ENCODE measurements around the gene FGF12.

FGF12 gene

DNA sequence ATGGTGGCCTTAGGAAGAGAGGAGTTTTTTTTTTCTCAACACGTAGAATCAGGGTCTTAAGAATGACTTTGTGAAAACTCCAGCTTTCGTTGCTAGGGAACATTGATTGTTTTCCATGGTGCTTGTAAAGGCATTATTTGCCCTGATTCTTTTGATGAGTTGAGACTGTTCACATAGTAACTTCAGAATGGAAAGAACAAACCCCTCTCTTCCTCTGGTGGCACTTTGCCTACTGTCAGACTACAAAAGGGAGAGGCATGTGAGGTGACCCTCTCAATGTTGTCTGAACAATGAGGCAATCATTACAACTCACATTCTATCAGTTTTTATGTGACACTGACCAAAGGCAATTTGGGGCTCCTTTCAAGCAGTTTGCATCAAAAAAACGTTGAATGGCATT lies 477.8 kb downstream of the FGF12 start:
- Histone ChIP-seq H4K8ac (ENCODE audit: low read length) (no peak overlapping the region), H2BK5ac (ENCODE audit: low read depth, low read length, poor library complexity, severe bottlenecking) (no peak overlapping the region), H3K9me3 (ENCODE audit: control insufficient read depth, low read length) (no peaks in the 10 kb centered on the region), H2AK5ac (ENCODE audit: low read length, severe bottlenecking) (no peak overlapping the region), H3K18ac (ENCODE audit: low read depth in 1 of 2, low read length in 2 of 2) (no peak overlapping the region), H3K4me1 (ENCODE audit: control insufficient read depth, insufficient read depth, low read depth, low read length) (no peaks in the 10 kb centered on the region), H2BK15ac (ENCODE audit: low read depth, poor library complexity, severe bottlenecking) (no peak overlapping the region), H3K27ac (ENCODE audit: low read length, poor library complexity, severe bottlenecking) (no peak overlapping the region), H4K91ac (ENCODE audit: low read length) (no peak overlapping the region), H3K14ac (ENCODE audit: low read length in 2 of 2) (no peak overlapping the region), H3K23ac (ENCODE audit: low read length in 2 of 2) (no peak overlapping the region), H2BK12ac (ENCODE audit: low read length in 2 of 2) (no peak overlapping the region), H3K36me3 (ENCODE audit: control insufficient read depth in 1 of 2, insufficient read depth in 2 of 2, low read depth in 1 of 2, low read length in 2 of 2) (no peaks in the 10 kb centered on the region), H2BK120ac (ENCODE audit: low read depth, low read length) (no peak overlapping the region), H2AFZ (ENCODE audit: low read depth, low read length) (no peak overlapping the region), H3K4ac (ENCODE audit: low read depth in 1 of 2, low read length in 2 of 2) (no peak overlapping the region), H3K79me1 (replicated peaks; ENCODE audit: low read length, poor library complexity, severe bottlenecking) (no peaks in the 10 kb centered on the region), H3K4me3 (ENCODE audit: insufficient read depth in 1 of 2, low read depth in 1 of 2, low read length in 2 of 2) (no peak overlapping the region), H3K4me2 (ENCODE audit: low read length, poor library complexity, severe bottlenecking) (no peak overlapping the region), H3K9ac (ENCODE audit: low read length) (no peak overlapping the region), H3K27me3 (ENCODE audit: control insufficient read depth in 1 of 2, insufficient read depth in 1 of 2, low read length in 2 of 2) (no peaks in the 10 kb centered on the region)
- WGBS: 93% methylated on average over 2 of the region's 3 CpGs
- no peak for DNase-seq

GRCh38 chr3:192246847-192247559 lies 480.3 kb downstream of the FGF12 start:
- Histone ChIP-seq H3K9ac (ENCODE audit: low read length) (no peak overlapping the region), H4K8ac (ENCODE audit: low read length) (no peak overlapping the region), H3K36me3 (ENCODE audit: control insufficient read depth in 1 of 2, insufficient read depth in 2 of 2, low read depth in 1 of 2, low read length in 2 of 2) (no peaks in the 10 kb centered on the region), H2BK120ac (ENCODE audit: low read depth, low read length) (no peak overlapping the region), H2AK5ac (ENCODE audit: low read length, severe bottlenecking) (no peak overlapping the region), H3K14ac (ENCODE audit: low read length in 2 of 2) (no peak overlapping the region), H2AFZ (ENCODE audit: low read depth, low read length) (no peak overlapping the region), H3K18ac (ENCODE audit: low read depth in 1 of 2, low read length in 2 of 2) (no peak overlapping the region), H4K91ac (ENCODE audit: low read length) (no peak overlapping the region), H3K27ac (ENCODE audit: low read length, poor library complexity, severe bottlenecking) (no peak overlapping the region), H3K4ac (ENCODE audit: low read depth in 1 of 2, low read length in 2 of 2) (no peak overlapping the region), H3K4me3 (ENCODE audit: insufficient read depth in 1 of 2, low read depth in 1 of 2, low read length in 2 of 2) (no peak overlapping the region), H2BK15ac (ENCODE audit: low read depth, poor library complexity, severe bottlenecking) (no peak overlapping the region), H3K27me3 (ENCODE audit: control insufficient read depth in 1 of 2, insufficient read depth in 1 of 2, low read length in 2 of 2) (no peaks in the 10 kb centered on the region), H3K23ac (ENCODE audit: low read length in 2 of 2) (no peak overlapping the region), H2BK5ac (ENCODE audit: low read depth, low read length, poor library complexity, severe bottlenecking) (no peak overlapping the region), H3K4me1 (ENCODE audit: control insufficient read depth, insufficient read depth, low read depth, low read length) (no peaks in the 10 kb centered on the region), H3K4me2 (ENCODE audit: low read length, poor library complexity, severe bottlenecking) (no peak overlapping the region), H3K9me3 (ENCODE audit: control insufficient read depth, low read length) (no peaks in the 10 kb centered on the region), H3K79me1 (replicated peaks; ENCODE audit: low read length, poor library complexity, severe bottlenecking) (no peaks in the 10 kb centered on the region), H2BK12ac (ENCODE audit: low read length in 2 of 2) (no peak overlapping the region)
- WGBS: 100% methylated on average over 1 of the region's 1 CpG
- DNase-seq: no peak

GRCh38 chr3:192244591-192244990 lies 482.8 kb downstream of the FGF12 start:
- Histone ChIP-seq H2BK120ac (ENCODE audit: low read depth, low read length) (no peak overlapping the region), H2AFZ (ENCODE audit: low read depth, low read length) (no peak overlapping the region), H3K9ac (ENCODE audit: low read length) (no peak overlapping the region), H3K79me1 (replicated peaks; ENCODE audit: low read length, poor library complexity, severe bottlenecking) (no peaks in the 10 kb centered on the region), H3K4me2 (ENCODE audit: low read length, poor library complexity, severe bottlenecking) (no peak overlapping the region), H3K14ac (ENCODE audit: low read length in 2 of 2) (no peak overlapping the region), H3K27me3 (ENCODE audit: control insufficient read depth in 1 of 2, insufficient read depth in 1 of 2, low read length in 2 of 2) (no peaks in the 10 kb centered on the region), H3K27ac (ENCODE audit: low read length, poor library complexity, severe bottlenecking) (no peak overlapping the region), H2BK12ac (ENCODE audit: low read length in 2 of 2) (no peak overlapping the region), H2BK15ac (ENCODE audit: low read depth, poor library complexity, severe bottlenecking) (no peak overlapping the region), H3K18ac (ENCODE audit: low read depth in 1 of 2, low read length in 2 of 2) (no peak overlapping the region), H3K4ac (ENCODE audit: low read depth in 1 of 2, low read length in 2 of 2) (no peak overlapping the region), H2BK5ac (ENCODE audit: low read depth, low read length, poor library complexity, severe bottlenecking) (no peak overlapping the region), H4K8ac (ENCODE audit: low read length) (no peak overlapping the region), H2AK5ac (ENCODE audit: low read length, severe bottlenecking) (no peak overlapping the region), H3K4me3 (ENCODE audit: insufficient read depth in 1 of 2, low read depth in 1 of 2, low read length in 2 of 2) (no peak overlapping the region), H3K36me3 (ENCODE audit: control insufficient read depth in 1 of 2, insufficient read depth in 2 of 2, low read depth in 1 of 2, low read length in 2 of 2) (no peaks in the 10 kb centered on the region), H3K4me1 (ENCODE audit: control insufficient read depth, insufficient read depth, low read depth, low read length) (no peaks in the 10 kb centered on the region), H3K9me3 (ENCODE audit: control insufficient read depth, low read length) (no peaks in the 10 kb centered on the region), H3K23ac (ENCODE audit: low read length in 2 of 2) (no peak overlapping the region), H4K91ac (ENCODE audit: low read length) (no peak overlapping the region)
- 91% methylated on average over 1 of the region's 1 CpG for WGBS
- no peak for DNase-seq

DNA sequence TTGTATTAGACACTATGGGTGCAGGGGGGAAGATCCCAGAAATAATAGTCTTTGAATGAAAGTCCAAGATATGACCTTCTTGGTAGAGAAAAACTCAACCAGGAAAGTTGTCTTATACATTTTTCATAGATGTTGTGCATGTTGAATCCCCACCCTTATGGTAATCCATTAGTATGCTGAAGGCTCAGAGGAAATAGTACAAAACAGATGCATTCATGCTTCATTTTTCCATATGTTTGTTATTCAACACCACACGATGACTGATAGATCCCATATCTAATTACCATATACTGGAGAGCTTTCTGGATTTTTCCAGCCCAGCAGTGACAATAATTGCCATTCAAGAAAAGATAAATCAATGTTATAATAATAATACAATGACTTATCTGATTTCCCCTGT lies 487.4 kb downstream of the FGF12 start:
- 78% methylated on average over 1 of the region's 1 CpG for WGBS
- no peak overlapping the region for H2AFZ ChIP-seq (ENCODE audit: low read depth, low read length)

More for the DNA sequence above, 487.4 kb downstream of the FGF12 start:
- no peak overlapping the region for H2BK5ac ChIP-seq (ENCODE audit: low read depth, low read length, poor library complexity, severe bottlenecking)
- H3K27me3 ChIP-seq (ENCODE audit: control insufficient read depth in 1 of 2, insufficient read depth in 1 of 2, low read length in 2 of 2): no peaks in the 10 kb centered on the region
- H2BK12ac ChIP-seq (ENCODE audit: low read length in 2 of 2): no peak overlapping the region
- no peaks in the 10 kb centered on the region for H3K4me1 ChIP-seq (ENCODE audit: control insufficient read depth, insufficient read depth, low read depth, low read length)
- no peak overlapping the region for H2BK15ac ChIP-seq (ENCODE audit: low read depth, poor library complexity, severe bottlenecking)
- no peak overlapping the region for H4K91ac ChIP-seq (ENCODE audit: low read length)
- H3K9ac ChIP-seq (ENCODE audit: low read length): no peak overlapping the region
- no peaks in the 10 kb centered on the region for H3K36me3 ChIP-seq (ENCODE audit: control insufficient read depth in 1 of 2, insufficient read depth in 2 of 2, low read depth in 1 of 2, low read length in 2 of 2)
- H2BK120ac ChIP-seq (ENCODE audit: low read depth, low read length): no peak overlapping the region
- H3K4me2 ChIP-seq (ENCODE audit: low read length, poor library complexity, severe bottlenecking): no peak overlapping the region
- H3K14ac ChIP-seq (ENCODE audit: low read length in 2 of 2): no peak overlapping the region
- H3K9me3 ChIP-seq (ENCODE audit: control insufficient read depth, low read length): no peaks in the 10 kb centered on the region
- no peak overlapping the region for H3K18ac ChIP-seq (ENCODE audit: low read depth in 1 of 2, low read length in 2 of 2)
- no peak for DNase-seq
- H3K27ac ChIP-seq (ENCODE audit: low read length, poor library complexity, severe bottlenecking): no peak overlapping the region
- H3K4me3 ChIP-seq (ENCODE audit: insufficient read depth in 1 of 2, low read depth in 1 of 2, low read length in 2 of 2): no peak overlapping the region
- H3K4ac ChIP-seq (ENCODE audit: low read depth in 1 of 2, low read length in 2 of 2): no peak overlapping the region
- no peak overlapping the region for H2AK5ac ChIP-seq (ENCODE audit: low read length, severe bottlenecking)
- no peak overlapping the region for H3K23ac ChIP-seq (ENCODE audit: low read length in 2 of 2)
- H3K79me1 ChIP-seq (replicated peaks; ENCODE audit: low read length, poor library complexity, severe bottlenecking): no peaks in the 10 kb centered on the region
- H4K8ac ChIP-seq (ENCODE audit: low read length): no peak overlapping the region
